ENCODE measurements around the gene ADGRA3. TPM values are rescaled to one million over a fixed set of nuclear protein-coding genes. Genes with fewer than 3 reads are reported as not detected.

The ADGRA3 gene
- total and polyA plus RNA-seq, 10 donors: 1.6 to 10.6 (median 5.4) TPM

- TF ChIP-seq CTCF (IDR thresholded peaks at IDR 0.05 in 8 of 11, conservative IDR thresholded peaks at IDR 0.05 in 3 of 11) (no peak), POLR2AphosphoS5 (IDR thresholded peaks at IDR 0.05) (no peak), POLR2A (IDR thresholded peaks at IDR 0.05) (no peak)
- Histone ChIP-seq H3K27ac (no peak overlapping the region), H3K27me3 (replicated peaks in 1 of 7) (no peaks in the 10 kb centered on the region), H3K36me3 (no peaks in the 10 kb centered on the region), H3K4me3 (no peak overlapping the region), H3K9me3 (no peaks in the 10 kb centered on the region), H3K4me1 (no peaks in the 10 kb centered on the region)
- intact Hi-C loops (cut with DNase I; ENCODE audit: low total_unique reads): no loop called here
- DNase-seq: no peak
- WGBS, 5 donors: 91 to 97% (median 95%) methylated on average over 5 of the region's 5 CpGs
Observed at GRCh38 chr4:22493523-22493922, 22.3 kb downstream of the ADGRA3 start.

DNA sequence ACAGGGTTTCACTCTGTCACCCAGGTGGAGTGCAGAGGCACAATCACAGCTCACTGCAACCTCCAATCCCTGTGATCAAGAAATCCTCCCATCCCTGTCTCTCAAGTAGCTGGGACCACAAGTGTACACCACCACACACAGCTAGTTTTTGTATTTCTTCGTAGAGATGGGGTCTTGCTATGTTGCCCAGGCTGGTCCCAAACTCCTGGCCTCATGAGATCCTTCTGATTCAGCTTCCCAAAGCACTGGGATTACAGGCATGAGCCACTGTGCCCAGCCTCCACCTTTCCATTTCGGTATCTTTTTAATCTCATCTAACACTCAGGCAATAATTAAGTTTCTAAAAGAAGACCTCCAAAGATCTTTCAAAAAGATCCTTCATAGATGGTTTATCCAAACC is 22.9 kb downstream of the ADGRA3 start:
- Histone ChIP-seq H3K36me3 (no peaks in the 10 kb centered on the region), H3K4me1 (no peaks in the 10 kb centered on the region), H3K27me3 (replicated peaks in 1 of 7) (no peaks in the 10 kb centered on the region), H3K9me3 (no peaks in the 10 kb centered on the region), H3K27ac (no peak overlapping the region), H3K4me3 (no peak overlapping the region)
- TF ChIP-seq POLR2A (IDR thresholded peaks at IDR 0.05) (no peak), CTCF (IDR thresholded peaks at IDR 0.05 in 8 of 11, conservative IDR thresholded peaks at IDR 0.05 in 3 of 11) (no peak), POLR2AphosphoS5 (IDR thresholded peaks at IDR 0.05) (no peak)
- no peak for DNase-seq
- intact Hi-C loops (cut with DNase I; ENCODE audit: low total_unique reads): no loop called here
- 85 to 98% (median 93%) methylated on average over 2 of the region's 2 CpGs for WGBS, 5 donors

GRCh38 chr4:22491939-22492338 is 23.9 kb downstream of the ADGRA3 start:
- 87 to 97% (median 93%) methylated on average over 6 of the region's 6 CpGs for WGBS, 5 donors
- no peaks in the 10 kb centered on the region for H3K27me3 ChIP-seq (replicated peaks in 1 of 7)
- no peak overlapping the region for H3K27ac ChIP-seq
- no peak for DNase-seq
- TF ChIP-seq POLR2AphosphoS5 (IDR thresholded peaks at IDR 0.05) (no peak), POLR2A (IDR thresholded peaks at IDR 0.05) (no peak), CTCF (IDR thresholded peaks at IDR 0.05 in 8 of 11, conservative IDR thresholded peaks at IDR 0.05 in 3 of 11) (no peak)
- no peaks in the 10 kb centered on the region for H3K4me1 ChIP-seq
- no peaks in the 10 kb centered on the region for H3K9me3 ChIP-seq
- no peaks in the 10 kb centered on the region for H3K36me3 ChIP-seq
- intact Hi-C loops (cut with DNase I; ENCODE audit: low total_unique reads): no loop called here
- no peak overlapping the region for H3K4me3 ChIP-seq

GRCh38 chr4:22490718-22491315 is 25.0 kb downstream of the ADGRA3 start:
- no peak overlapping the region for H3K4me3 ChIP-seq
- no peaks in the 10 kb centered on the region for H3K4me1 ChIP-seq
- WGBS, 5 donors: 71 to 88% (median 82%) methylated on average over 5 of the region's 5 CpGs
- no peak overlapping the region for H3K27ac ChIP-seq
- no peaks in the 10 kb centered on the region for H3K9me3 ChIP-seq
- H3K27me3 ChIP-seq (replicated peaks in 1 of 7): no peaks in the 10 kb centered on the region
- no peak for DNase-seq
- intact Hi-C loops (cut with DNase I; ENCODE audit: low total_unique reads): no loop called here
- no peak for TF ChIP-seq POLR2AphosphoS5 (IDR thresholded peaks at IDR 0.05)
- TF ChIP-seq POLR2A (IDR thresholded peaks at IDR 0.05): no peak
- no peak for TF ChIP-seq CTCF (IDR thresholded peaks at IDR 0.05 in 8 of 11, conservative IDR thresholded peaks at IDR 0.05 in 3 of 11)
- H3K36me3 ChIP-seq: no peaks in the 10 kb centered on the region

All from spleen (tissue), 11 donors.